GM12878 (cell line): ENCODE results near the gene HHAT. TPM values are rescaled to one million over a fixed set of nuclear protein-coding genes. Genes with fewer than 3 reads are reported as not detected.

Experiments
- ATAC-seq: fragments of 200-7000 bp; cut with Tn5 transposase; 3 replicates; pipeline ENCODE4 v1.9.1; 2020; ENCODE audit warnings: mild to moderate bottlenecking, moderate library complexity
- BruUV-seq: library from RNA; stranded (reverse); fragments of 400-500 nt; replicated peaks from 2 replicates; lab custom pipeline; 2021; lab: Mats Ljungman, UMichigan
- CTCF ChIA-PET: fragments of 300-600 bp; sonication (Branson Sonifier 250); formaldehyde crosslinking; extraction: SDS; loops from one replicate; lab custom pipeline; 2021; ENCODE audit warnings: inconsistent platforms; lab: Yijun Ruan, JAX
- POLR2A ChIA-PET: fragments of 350-600 bp; formaldehyde crosslinking; extraction: SDS; loops from one replicate; lab custom pipeline; 2021; ENCODE audit warnings: inconsistent platforms; lab: Charles Lee
- RAD21 ChIA-PET: fragments of 300-600 bp; sonication (Branson Sonifier 250); formaldehyde crosslinking; loops from one replicate; lab custom pipeline; 2023; ENCODE audit warnings: antibody characterized with exemption; ENCODE audit not compliant: unreplicated experiment; lab: Charles Lee
- SMC1A ChIA-PET: fragments of 300-600 bp; sonication (Branson Sonifier 250); formaldehyde crosslinking; loops from one replicate; lab custom pipeline; 2023; ENCODE audit not compliant: unreplicated experiment, uncharacterized antibody; lab: Charles Lee
- DNase-seq: peaks from one replicate; pipeline ENCODE4 v3.0.0-alpha.2; 2011; ENCODE audit warnings: low read depth, low spot score
- FAIRE-seq: peaks from 3 replicates; lab custom pipeline; 2011; peaks lifted over from hg19 to GRCh38; lab: Jason Lieb, UNC
- H2AFZ ChIP-seq: 2 replicates; pipeline ENCODE4 v1.6.0; 2011; ENCODE audit warnings: low read depth, low read length, control low read depth; ENCODE audit not compliant: control insufficient read depth
- H3K27ac ChIP-seq: 2 replicates; pipeline ENCODE4 v1.5.1; 2011; ENCODE audit warnings: control low read depth; ENCODE audit not compliant: control insufficient read depth, insufficient read depth
- H3K27me3 ChIP-seq, 2 experiments: replicated peaks in 1 of 2; 2 replicates each; pipeline versions ENCODE4 v1.6.0 to v1.6.1; 2011; ENCODE audit warnings: low read length in 1 of 2; ENCODE audit not compliant: control insufficient read depth in 2 of 2, insufficient read depth in 2 of 2
- H3K36me3 ChIP-seq, 2 experiments: 2 replicates each; pipeline ENCODE4 v1.5.1; 2011; ENCODE audit warnings: low read length in 1 of 2; ENCODE audit not compliant: control insufficient read depth in 2 of 2, insufficient read depth in 2 of 2
- H3K4me1 ChIP-seq: 2 replicates; pipeline ENCODE4 v1.6.1; 2011; ENCODE audit warnings: mild to moderate bottlenecking, low read length, moderate library complexity, mixed read lengths; ENCODE audit not compliant: control insufficient read depth, insufficient read depth
- H3K4me2 ChIP-seq: 2 replicates; pipeline ENCODE4 v1.6.0; 2011; ENCODE audit warnings: control low read depth; ENCODE audit not compliant: control insufficient read depth, insufficient read depth
- H3K4me3 ChIP-seq: fragments of 200-600 bp; sonication (generic); 2 replicates; pipeline ENCODE4 v1.5.1; 2016
- H3K79me2 ChIP-seq: 2 replicates; pipeline ENCODE4 v1.6.0; 2011; ENCODE audit warnings: low read length; ENCODE audit not compliant: control insufficient read depth, insufficient read depth
- H3K9ac ChIP-seq: 2 replicates; pipeline ENCODE4 v1.8.0; 2011; ENCODE audit warnings: low read length, control low read depth, mixed read lengths; ENCODE audit not compliant: control insufficient read depth, insufficient read depth
- H3K9me3 ChIP-seq: replicated peaks from 3 replicates; pipeline ENCODE4 v1.5.1; 2011; ENCODE audit warnings: mild to moderate bottlenecking, low read length; ENCODE audit not compliant: control insufficient read depth, insufficient read depth
- H4K20me1 ChIP-seq: 2 replicates; pipeline ENCODE4 v1.6.0; 2011; ENCODE audit not compliant: control insufficient read depth, insufficient read depth
- ASH2L ChIP-seq: fragments of 300-600, 200-600 bp; sonication (generic); IDR thresholded peaks from 2 replicates; pipeline ENCODE4 v1.6.1; 2017; ENCODE audit warnings: low read depth, mild to moderate bottlenecking, borderline replicate concordance
- BCL11A ChIP-seq: IDR thresholded peaks from 2 replicates; pipeline ENCODE4 v1.6.1; 2011; ENCODE audit warnings: low read depth, low read length
- CHD2 ChIP-seq: IDR thresholded peaks from 2 replicates; pipeline ENCODE4 v1.6.1; 2011; ENCODE audit warnings: low read depth, low read length, improper control_type of control experiment, borderline replicate concordance
- FOXM1 ChIP-seq: IDR thresholded peaks from 2 replicates; pipeline ENCODE4 v1.6.1; 2012; ENCODE audit warnings: low read depth, mild to moderate bottlenecking, inconsistent platforms, low read length, moderate library complexity
- IKZF2 ChIP-seq, 2 experiments: fragments of 450-650 bp; IDR thresholded peaks; 2 replicates each; pipeline ENCODE4 v1.6.1; 2017; ENCODE audit warnings: mild to moderate bottlenecking in 2 of 2, moderate library complexity in 2 of 2
- KAT2A ChIP-seq: conservative IDR thresholded peaks from 2 replicates; pipeline ENCODE4 v1.6.1; 2011; ENCODE audit warnings: low read depth, low read length; ENCODE audit not compliant: control insufficient read depth
- KLF5 ChIP-seq: fragments of 450-650 bp; IDR thresholded peaks from 2 replicates; pipeline ENCODE4 v1.6.1; 2014; ENCODE audit warnings: mild to moderate bottlenecking; ENCODE audit not compliant: partially characterized antibody
- MEF2A ChIP-seq: IDR thresholded peaks from 2 replicates; pipeline ENCODE4 v1.6.1; 2011; ENCODE audit warnings: low read depth, mild to moderate bottlenecking, low read length, moderate library complexity; ENCODE audit not compliant: insufficient read depth
- MXI1 ChIP-seq: fragments of 150-350 bp; IDR thresholded peaks from 2 replicates; pipeline ENCODE4 v1.6.1; 2011; ENCODE audit warnings: low read depth, mild to moderate bottlenecking, inconsistent platforms, low read length, improper control_type of control experiment
- NR2C2 ChIP-seq: IDR thresholded peaks from 2 replicates; pipeline ENCODE4 v1.6.1; 2011; ENCODE audit warnings: borderline replicate concordance, low read depth; ENCODE audit not compliant: control insufficient read depth, insufficient read length
- NR2F1 ChIP-seq: fragments of 450-650 bp; conservative IDR thresholded peaks from 2 replicates; pipeline ENCODE4 v1.6.1; 2017; ENCODE audit warnings: mild to moderate bottlenecking
- PAX5 ChIP-seq: IDR thresholded peaks from 2 replicates; pipeline ENCODE4 v1.6.1; 2011; ENCODE audit warnings: low read depth, low read length, borderline replicate concordance
- RB1 ChIP-seq: fragments of 450-650 bp; formaldehyde crosslinking; IDR thresholded peaks from 2 replicates; pipeline ENCODE4 v1.6.1; 2017; ENCODE audit warnings: mild to moderate bottlenecking, borderline replicate concordance
- RUNX3 ChIP-seq: IDR thresholded peaks from 2 replicates; pipeline ENCODE4 v1.6.1; 2012; ENCODE audit warnings: low read length, inconsistent platforms
- SIN3A ChIP-seq: IDR thresholded peaks from 2 replicates; pipeline ENCODE4 v1.6.1; 2012; ENCODE audit warnings: low read depth, low read length, improper control_type of control experiment
- SPI1 ChIP-seq: IDR thresholded peaks from 2 replicates; pipeline ENCODE4 v1.6.1; 2011; ENCODE audit warnings: low read depth, mild to moderate bottlenecking, low read length, moderate library complexity, borderline replicate concordance; ENCODE audit not compliant: insufficient read depth
- SUPT20H ChIP-seq: IDR thresholded peaks from 2 replicates; pipeline ENCODE4 v1.6.1; 2011; ENCODE audit warnings: low read depth, mild to moderate bottlenecking, low read length, moderate library complexity, borderline replicate concordance; ENCODE audit not compliant: control insufficient read depth
- TAF1 ChIP-seq: IDR thresholded peaks from 2 replicates; pipeline ENCODE4 v1.6.1; 2011; ENCODE audit warnings: mild to moderate bottlenecking, low read depth, low read length, borderline replicate concordance
- TARDBP ChIP-seq: IDR thresholded peaks from 2 replicates; pipeline ENCODE4 v1.6.1; 2016; ENCODE audit warnings: borderline replicate concordance
- TCF12 ChIP-seq: IDR thresholded peaks from 2 replicates; pipeline ENCODE4 v1.6.1; 2011; ENCODE audit warnings: low read depth, mild to moderate bottlenecking, low read length
- YY1 ChIP-seq: IDR thresholded peaks from 2 replicates; pipeline ENCODE4 v1.6.1; 2011; ENCODE audit warnings: low read depth, mild to moderate bottlenecking, low read length
- ZNF622 ChIP-seq: fragments of 450-650 bp; IDR thresholded peaks from 2 replicates; pipeline ENCODE4 v1.6.1; 2017; ENCODE audit warnings: mild to moderate bottlenecking, inconsistent platforms
- ZSCAN29 ChIP-seq: fragments of 450-650 bp; IDR thresholded peaks from 2 replicates; pipeline ENCODE4 v1.6.1; 2017; ENCODE audit warnings: mild to moderate bottlenecking, moderate library complexity
- WGBS: methylation state at CpG from one replicate; pipeline ENCODE4 v1.1.6; 2016; ENCODE audit warnings: low lambda C conversion rate; ENCODE audit not compliant: insufficient replicate concordance, insufficient coverage; ENCODE audit errors: missing lambda C conversion rate; 5-methylcytosine and 5-hydroxymethylcytosine counted together
- in situ Hi-C: fragments of 300-500 bp; cut with MboI; formaldehyde crosslinking; loops from 9 replicates; pipeline ENCODE4 v1.14.3; 2018; ENCODE audit warnings: mixed read lengths
- intact Hi-C: fragments of 100-400 bp; cut with micrococcal nuclease; formaldehyde crosslinking; loops from one replicate; pipeline ENCODE4 v1.14.2; 2022; ENCODE audit not compliant: unreplicated experiment
- polyA plus RNA-seq, 11 experiments: library from polyadenylated mRNA; depleted of rRNA in 4 of 11; unstranded in 6 of 11; stranded (reverse) in 5 of 11; fragments of >200 nt; fragmentation: Nextera tagmentation in 4 of 11; fragmentation: Illumina TruSeq in 1 of 11; extraction: Ambion mirVana in 4 of 11; extraction: Trizol in 1 of 11; gene quantifications; 1 replicate in 1 of 11; 2 replicates in 10 of 11; pipeline versions ENCODE4 v1.2.1 to v1.2.3, GENCODE V29; 2011 to 2016; ENCODE audit warnings: inconsistent platforms in 2 of 11, missing spikeins in 2 of 11, low read depth in 1 of 11
- total RNA-seq, 4 experiments: library from RNA; depleted of rRNA in 3 of 4; stranded (reverse); fragments of >200 nt in 3 of 4; fragmentation: Illumina TruSeq in 1 of 4; extraction: Trizol in 1 of 4; gene quantifications; 2 replicates each; pipeline versions ENCODE4 v1.2.1 to v1.2.3, GENCODE V29; 2013 to 2021
- TF ChIP-seq, protein P1 (sequence below): IDR thresholded peaks from 2 replicates; pipeline ENCODE4 v1.6.1; 2012; ENCODE audit warnings: low read length, inconsistent platforms
- TF ChIP-seq, protein P2 (sequence below): IDR thresholded peaks from 2 replicates; pipeline ENCODE4 v1.6.1; 2011; ENCODE audit warnings: borderline replicate concordance, low read depth, mild to moderate bottlenecking, moderate library complexity, mixed read lengths, low read length; ENCODE audit not compliant: insufficient read depth; ENCODE audit errors: extremely low read length

The HHAT gene
- total and polyA plus RNA-seq, 10 of the 15 experiments (the other 5 are each of a cell fraction or from before 2014, with no cell fraction given) = 1.2 to 37.6 (median 2.6) TPM

GRCh38 chr1:210692796-210693195, 364.1 kb downstream of the HHAT start:
- Histone ChIP-seq H3K4me2 (no peak overlapping the region), H3K4me1 (peaks cover 20% of the 10 kb centered on the region), H2AFZ (no peak overlapping the region), H3K27ac (no peak overlapping the region), H3K36me3 (no peaks in the 10 kb centered on the region), H4K20me1 (no peaks in the 10 kb centered on the region), H3K9me3 (no peaks in the 10 kb centered on the region), H3K27me3 (no peaks in the 10 kb centered on the region)
- in situ Hi-C loops (no loop called here), intact Hi-C loops (no loop called here)
- POLR2A ChIA-PET = no interaction called here
- RAD21 ChIA-PET = interaction anchor here (2.7 kb wide), 1 partner anchor 7 kb away, joined by 12 read pairs; no protein-coding TSS in a partner anchor
- 37% methylated on average over 7 of the region's 7 CpGs for WGBS
- ATAC-seq = peak; percentile 37
- CTCF ChIA-PET = interaction anchor here (1.0 kb wide), 1 partner anchor 123 kb away, joined by 3 read pairs; no protein-coding TSS in a partner anchor
- TF ChIP-seq TARDBP = no peak
- no peak for TF ChIP-seq NR2C2
- TF ChIP-seq, protein P1, sequence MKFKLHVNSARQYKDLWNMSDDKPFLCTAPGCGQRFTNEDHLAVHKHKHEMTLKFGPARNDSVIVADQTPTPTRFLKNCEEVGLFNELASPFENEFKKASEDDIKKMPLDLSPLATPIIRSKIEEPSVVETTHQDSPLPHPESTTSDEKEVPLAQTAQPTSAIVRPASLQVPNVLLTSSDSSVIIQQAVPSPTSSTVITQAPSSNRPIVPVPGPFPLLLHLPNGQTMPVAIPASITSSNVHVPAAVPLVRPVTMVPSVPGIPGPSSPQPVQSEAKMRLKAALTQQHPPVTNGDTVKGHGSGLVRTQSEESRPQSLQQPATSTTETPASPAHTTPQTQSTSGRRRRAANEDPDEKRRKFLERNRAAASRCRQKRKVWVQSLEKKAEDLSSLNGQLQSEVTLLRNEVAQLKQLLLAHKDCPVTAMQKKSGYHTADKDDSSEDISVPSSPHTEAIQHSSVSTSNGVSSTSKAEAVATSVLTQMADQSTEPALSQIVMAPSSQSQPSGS = no peak
- no peak for TF ChIP-seq CHD2
- no peak for TF ChIP-seq ZNF622
- TF ChIP-seq YY1 = no peak
- no peak for TF ChIP-seq NR2F1
- TF ChIP-seq TCF12 = 0 out of 2 replicates have a peak, but pooled peaks have one; percentile 16
- TF ChIP-seq MXI1 = no peak
- no peak for TF ChIP-seq SIN3A
- no peak for TF ChIP-seq PAX5
- TF ChIP-seq RUNX3 = peak; percentile 45; the same call in 1 of the 2 replicates
- no peak for TF ChIP-seq TAF1
- TF ChIP-seq ASH2L = no peak
- TF ChIP-seq SUPT20H = no peak
- no peak for TF ChIP-seq ZSCAN29
- TF ChIP-seq KAT2A = no peak
- no peak for TF ChIP-seq KLF5
- no peak for TF ChIP-seq BCL11A
- no peak for TF ChIP-seq MEF2A
- no peak for TF ChIP-seq IKZF2 (IDR thresholded peaks at IDR 0.05)
- no peak for TF ChIP-seq FOXM1
- peak; percentile 24; the same call in 1 of the 2 replicates for TF ChIP-seq SPI1
- TF ChIP-seq, protein P2, sequence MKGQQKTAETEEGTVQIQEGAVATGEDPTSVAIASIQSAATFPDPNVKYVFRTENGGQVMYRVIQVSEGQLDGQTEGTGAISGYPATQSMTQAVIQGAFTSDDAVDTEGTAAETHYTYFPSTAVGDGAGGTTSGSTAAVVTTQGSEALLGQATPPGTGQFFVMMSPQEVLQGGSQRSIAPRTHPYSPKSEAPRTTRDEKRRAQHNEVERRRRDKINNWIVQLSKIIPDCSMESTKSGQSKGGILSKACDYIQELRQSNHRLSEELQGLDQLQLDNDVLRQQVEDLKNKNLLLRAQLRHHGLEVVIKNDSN = no peak
- TF ChIP-seq RB1 = no peak
- TF ChIP-seq, all 136 proteins: peak for 3
- SMC1A ChIA-PET = no interaction called here
- no TSS peak for BruUV-seq
- FAIRE-seq = no peak
- DNase-seq = no peak
- Histone ChIP-seq H3K79me2 (no peaks in the 10 kb centered on the region), H3K4me3 (no peak overlapping the region), H3K9ac (no peak overlapping the region)
